HG02759 (cell line): ENCODE results near the gene SYK.
"Not testable (repeated sequence)": the region's sequence is repeated elsewhere in the genome, so short reads cannot be mapped to it uniquely, and the experiment has no call there.

Experiments used
- ATAC-seq: cut with Tn5 transposase; IDR thresholded peaks from one replicate; pipeline ENCODE4 v1.9.1; 2021; ENCODE audit warnings: mild to moderate bottlenecking, moderate library complexity; ENCODE audit not compliant: unreplicated experiment

Gene SYK

DNA sequence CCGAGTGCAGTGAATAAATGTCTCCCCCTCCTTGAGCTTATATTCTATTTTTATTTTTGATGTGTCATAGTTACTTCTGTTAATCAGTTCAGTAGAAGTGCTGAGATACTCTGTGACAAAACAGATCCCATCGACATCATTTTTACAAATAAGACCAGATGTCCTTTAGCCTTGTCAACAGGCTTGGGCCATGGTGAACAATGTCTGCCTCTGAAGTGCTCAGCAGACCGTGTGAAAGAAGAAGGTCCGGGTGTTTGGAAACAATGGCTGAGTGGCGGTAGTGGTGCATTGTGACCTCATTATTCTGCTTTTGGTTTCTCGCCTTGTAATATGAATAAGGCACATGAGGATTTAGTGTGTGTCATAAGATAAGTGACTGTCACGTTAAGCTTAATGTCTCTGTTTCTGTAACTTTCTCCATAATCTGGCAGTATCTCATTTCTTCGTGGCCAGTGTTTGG, 71.2 kb downstream of the SYK start:
- ATAC-seq, result no peak

DNA sequence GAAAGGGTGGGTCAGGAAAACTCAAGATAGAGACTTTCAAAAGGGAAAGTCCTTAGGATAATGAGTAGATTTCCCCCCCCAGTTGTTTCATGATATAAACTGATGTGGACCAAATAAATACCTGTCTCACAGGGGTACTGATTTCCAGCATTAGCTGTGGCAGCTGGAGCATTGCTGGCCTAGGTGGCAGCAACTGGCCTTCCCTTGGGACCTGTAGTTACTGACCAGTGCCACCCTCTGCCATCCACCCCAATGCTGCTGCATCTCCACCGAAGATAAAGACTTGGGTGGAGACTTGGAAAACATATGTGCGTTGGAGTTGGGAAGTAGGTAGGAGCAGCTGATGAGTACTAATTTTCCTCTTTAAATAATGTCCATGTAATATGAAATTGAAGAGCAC, 71.8 kb downstream of the SYK start:
- ATAC-seq, result no peak

DNA sequence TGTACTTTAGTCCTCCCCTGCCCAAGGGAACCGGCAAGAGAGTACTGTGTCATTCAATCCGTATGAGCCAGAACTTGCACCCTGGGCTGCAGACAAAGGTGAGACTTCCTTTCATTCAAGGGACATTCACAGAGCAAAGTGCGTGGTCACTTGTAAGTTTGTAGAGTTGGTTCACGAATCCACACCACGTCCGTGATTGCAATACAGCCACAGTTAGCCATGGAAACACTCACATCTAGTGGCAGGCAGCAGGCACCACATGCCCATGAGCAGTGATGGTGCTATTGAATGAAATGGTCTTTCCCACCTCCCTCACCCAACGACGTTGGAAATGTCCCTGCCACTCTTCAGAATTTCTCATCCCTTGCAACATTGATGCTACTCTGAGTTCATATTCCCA, 72.6 kb downstream of the SYK start:
- ATAC-seq, result no peak

DNA sequence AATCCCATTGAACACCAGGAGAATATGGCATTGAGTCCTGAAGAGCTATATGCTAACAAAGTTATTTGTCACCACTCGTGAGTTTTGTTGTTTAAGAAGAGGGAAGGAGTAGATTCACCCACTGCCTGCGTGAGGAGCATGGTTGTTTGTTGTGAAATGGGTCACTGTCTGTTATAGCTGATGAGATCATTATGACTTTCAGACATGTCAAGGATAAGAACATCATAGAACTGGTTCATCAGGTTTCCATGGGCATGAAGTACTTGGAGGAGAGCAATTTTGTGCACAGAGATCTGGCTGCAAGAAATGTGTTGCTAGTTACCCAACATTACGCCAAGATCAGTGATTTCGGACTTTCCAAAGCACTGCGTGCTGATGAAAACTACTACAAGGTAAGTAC, 76.9 kb downstream of the SYK start:
- no peak for ATAC-seq

DNA sequence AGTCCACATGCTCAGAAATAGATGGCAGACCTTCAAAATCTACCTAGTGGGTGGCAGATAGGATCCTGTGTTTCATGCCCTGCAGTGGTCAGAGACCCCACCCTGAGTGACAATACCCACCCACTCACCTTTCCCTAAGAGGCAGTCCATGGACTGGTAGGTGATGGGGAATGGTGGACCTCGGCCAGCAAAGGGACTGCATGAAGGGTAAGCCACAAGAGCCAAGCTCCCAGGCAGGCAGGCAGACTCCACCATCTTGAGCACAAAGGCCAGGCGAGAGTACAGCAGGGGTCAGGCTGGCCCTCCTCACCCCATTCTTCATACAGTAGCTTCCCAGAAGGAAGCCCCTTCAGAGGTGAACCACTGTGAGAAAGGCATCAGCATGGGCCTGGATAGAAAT, 78.4 kb downstream of the SYK start:
- ATAC-seq, result no peak

DNA sequence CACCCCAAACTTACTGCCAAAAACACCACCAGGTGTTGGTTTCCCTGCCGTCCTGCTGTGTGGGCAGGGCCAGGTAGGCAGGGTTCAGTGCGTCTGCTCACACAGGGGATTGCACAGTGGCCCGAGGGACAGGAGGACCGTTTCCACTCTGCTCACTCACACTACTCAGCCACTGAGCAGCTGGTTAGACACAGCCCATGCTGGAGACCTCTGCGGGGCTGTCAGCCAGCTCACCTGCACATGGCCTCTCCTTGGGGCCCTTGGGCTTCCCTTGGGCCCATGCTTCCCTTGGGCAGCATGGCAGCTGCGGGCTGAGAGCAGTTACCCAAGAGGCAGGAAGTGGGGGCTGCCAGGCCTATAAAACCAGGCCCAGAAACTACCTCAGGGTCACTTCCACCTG, 79.0 kb downstream of the SYK start:
- ATAC-seq, result peak; percentile 44

DNA sequence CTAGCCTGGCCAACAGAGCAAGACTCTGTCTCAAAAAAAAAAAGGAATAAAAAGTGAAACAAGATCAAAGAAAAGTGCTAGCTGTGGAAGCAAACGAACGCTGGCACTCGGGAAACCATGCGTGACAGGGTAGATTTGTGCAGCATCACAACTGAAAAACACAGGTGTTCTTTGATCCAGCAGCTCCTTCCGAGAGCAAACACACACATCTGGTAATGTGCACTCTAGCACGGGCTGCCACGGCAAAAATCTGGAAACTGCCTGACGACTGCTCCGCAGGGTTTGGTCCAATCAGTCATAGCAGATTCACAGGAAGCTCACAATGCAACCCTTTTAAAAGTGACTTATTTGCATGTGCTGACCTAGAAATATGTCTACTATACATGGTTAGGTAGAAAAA, 80.0 kb downstream of the SYK start:
- ATAC-seq, result peak; percentile 75

DNA sequence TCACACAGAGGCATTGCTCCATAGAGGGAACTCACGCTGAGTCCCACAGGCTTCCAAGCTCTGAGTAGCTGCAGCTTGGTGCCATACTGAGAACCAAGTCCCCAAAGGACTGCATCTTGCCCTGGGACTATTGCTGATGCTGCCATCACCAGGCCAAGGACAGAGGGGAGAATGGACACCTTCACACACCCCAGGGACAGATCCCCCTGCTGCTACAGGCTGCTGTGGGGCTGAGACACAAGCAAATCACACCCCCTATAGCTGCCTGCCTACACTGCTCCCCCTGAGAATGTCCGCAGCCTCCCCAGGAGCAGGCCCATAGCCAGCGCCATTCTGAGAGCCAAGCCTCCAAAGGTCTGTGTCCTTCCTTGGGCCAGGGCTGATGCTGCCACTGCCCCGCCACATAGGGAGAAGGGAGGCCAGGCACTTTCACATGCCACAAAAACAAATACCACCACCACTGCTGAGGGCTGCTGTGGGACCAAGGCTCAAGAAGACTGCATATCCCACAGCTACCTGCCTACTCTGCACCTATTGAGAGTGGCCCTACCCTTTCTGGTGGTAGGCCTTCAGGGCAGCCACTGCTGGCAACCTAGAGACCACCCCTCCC, 81.5 kb downstream of the SYK start:
- no peak for ATAC-seq

DNA sequence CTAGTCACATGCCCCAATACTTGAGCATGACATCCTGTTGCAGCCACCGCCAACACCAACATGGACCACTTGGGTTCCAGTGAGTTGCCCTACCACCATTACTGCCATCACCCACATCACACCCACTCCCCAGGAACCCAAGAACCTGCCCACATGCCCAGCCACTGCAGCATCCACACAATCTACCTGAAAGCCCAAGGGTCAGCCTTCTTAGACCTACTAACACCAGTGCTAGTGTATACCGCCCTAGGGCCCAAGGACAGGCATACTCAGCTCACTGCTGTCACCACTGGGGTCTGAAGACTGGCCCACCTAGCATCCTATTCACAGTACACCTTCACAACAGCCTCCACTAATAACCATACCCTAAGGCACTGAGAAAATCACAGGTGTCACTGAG, 82.0 kb downstream of the SYK start:
- ATAC-seq, result no peak

DNA sequence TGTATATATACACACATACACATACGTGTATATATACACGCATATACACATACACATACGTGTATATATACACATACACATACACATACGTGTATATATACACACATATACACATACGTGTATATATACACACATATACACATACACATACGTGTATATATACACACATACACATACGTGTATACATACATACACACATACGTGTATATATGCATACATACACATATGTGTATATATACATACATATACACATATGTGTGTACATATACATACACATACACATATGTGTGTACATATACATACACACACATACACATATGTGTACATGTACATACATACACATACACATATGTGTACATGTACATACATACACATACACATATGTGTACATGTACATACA, 82.6 kb downstream of the SYK start:
- ATAC-seq, result no peak

DNA sequence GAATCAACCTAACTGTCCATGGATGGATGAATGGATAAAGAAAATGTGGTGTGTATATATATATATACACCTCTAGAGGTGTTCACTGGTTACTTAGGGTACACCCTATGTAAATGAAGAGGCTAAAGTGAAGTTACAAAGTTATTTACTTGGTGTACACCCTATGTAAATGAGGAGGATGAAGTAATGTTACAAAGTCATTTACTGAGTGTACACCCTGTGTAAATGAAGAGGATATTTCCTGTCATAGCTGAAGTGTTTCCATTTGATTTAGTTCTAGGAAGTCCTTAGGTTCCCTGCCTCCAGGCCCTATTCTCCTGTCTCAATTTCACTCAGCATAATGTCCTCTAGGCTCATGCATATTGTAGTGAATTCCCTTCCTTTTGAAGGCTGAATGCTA, 85.2 kb downstream of the SYK start:
- not testable (repeated sequence) for ATAC-seq

DNA sequence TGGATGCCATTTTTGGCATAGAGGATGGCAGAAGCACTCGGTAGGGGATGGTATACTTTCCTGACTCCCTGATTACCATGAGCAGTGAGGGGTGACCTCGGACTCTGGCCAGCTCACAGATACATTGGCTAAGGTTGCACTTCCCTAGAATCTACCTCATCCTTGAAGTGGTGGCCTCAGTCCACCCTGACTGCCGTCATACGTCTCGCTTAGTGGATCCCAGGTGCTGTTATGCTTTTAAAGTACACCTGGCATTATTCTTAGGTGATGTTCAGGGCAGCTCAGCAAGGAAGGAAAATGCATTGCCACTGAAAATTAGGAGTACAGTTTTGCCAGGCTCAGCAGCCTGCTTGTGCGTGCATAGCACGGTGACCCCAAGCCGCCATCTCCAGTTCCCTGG, 87.3 kb downstream of the SYK start:
- no peak for ATAC-seq

DNA sequence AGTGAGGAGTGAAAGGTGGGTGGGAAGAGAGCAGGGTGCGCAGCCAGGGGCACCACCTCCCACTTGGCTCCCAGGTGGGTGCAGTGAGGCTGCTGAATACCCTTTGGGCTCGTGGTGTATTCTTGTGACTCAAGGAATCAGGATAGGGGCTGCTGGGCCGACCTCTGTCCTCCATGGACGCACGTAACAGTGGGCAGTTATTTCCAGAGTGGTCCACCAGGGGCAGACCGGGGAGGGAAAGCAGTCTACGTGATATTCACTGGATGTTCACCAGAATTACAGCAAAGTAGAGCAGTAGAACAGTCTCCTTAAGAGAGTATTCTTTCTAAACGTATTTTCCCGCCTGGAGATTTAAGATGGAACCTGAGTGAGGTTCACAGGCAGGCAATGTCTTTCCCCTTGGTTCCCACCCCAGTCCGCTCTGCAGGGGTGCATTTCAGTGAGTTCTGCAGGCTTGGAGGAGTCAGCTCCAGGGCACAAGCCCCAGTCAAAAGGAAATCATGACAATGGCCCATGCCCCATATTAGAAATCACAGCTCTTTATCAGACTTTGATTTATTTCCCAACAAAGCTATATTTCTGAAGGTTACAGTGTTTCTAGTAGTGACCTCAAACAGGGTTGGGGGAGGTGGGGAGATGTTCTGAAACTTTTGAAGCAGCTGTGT, 88.7 kb downstream of the SYK start:
- ATAC-seq, result no peak

DNA sequence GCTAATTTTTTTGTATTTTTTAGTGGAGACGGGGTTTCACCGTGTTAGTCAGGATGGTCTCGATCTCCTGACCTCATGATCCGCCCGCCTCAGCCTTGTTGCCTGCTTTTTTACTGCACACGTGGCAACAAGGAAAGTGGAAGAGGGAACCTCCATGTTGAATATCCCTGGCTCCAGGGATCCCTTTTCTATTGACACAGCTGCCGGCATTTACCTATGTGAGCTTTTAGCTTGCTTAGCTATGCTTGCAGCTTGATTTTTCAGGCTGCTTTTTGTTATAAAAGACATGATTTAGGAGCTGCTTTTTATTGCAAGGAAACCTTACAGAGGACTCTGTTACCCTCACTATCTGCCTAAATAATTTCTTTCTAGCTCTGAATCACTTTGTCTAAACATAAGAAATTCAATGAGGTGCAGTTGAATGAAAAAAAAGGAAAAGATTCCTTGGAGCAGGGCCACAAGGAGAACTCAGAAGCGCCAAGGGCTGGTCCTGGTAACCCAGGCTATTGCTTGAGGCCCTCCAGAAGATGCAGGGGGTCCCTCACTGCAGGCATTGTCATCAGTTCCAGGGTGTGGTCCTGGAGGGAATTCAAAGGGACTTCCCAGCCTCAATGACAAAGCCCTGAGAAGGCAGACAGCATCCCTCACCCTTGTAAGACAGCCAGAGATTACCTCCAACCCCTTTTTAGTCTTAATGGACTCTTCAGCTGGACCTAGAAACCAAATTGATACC, 89.9 kb downstream of the SYK start:
- no peak for ATAC-seq

DNA sequence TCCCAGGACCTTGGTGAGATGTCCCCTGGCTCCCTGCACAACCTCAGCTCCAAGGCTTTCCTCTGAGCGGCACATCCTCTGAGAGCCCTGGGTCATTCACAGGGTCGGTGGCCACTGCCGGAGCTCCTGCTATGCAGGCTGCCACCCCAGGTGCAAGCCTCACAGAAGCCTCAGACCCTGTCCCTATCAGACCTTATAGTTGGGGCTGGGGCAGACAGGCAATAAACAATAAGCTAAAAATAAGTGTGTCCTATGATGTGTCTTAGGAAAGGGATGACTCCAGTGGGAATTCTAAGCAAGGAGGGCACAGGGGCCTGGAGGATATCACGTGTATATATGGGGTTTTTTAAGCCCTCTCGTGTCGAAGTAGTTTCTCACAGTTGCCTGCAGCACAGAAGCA, 91.3 kb downstream of the SYK start:
- no peak for ATAC-seq

DNA sequence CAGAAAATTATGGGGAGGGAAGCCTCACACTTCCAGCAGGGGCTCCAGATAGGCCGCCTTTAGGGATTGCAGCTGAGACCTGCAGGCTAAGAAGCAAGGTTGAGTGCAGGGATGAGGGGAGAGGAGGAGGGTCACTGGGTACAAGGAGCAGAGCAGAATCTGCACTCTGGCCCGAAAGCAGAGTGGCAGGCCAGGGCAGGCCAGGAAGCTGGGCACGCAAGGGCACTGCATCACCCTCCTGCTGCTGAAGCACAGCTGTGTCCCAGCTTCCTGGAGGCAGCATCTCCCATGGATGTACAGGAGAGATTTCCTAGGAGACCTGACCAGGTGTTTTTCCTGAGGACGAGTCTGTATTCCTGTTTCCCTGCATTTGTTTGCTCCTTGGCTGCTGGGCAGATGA, 92.1 kb downstream of the SYK start:
- no peak for ATAC-seq

DNA sequence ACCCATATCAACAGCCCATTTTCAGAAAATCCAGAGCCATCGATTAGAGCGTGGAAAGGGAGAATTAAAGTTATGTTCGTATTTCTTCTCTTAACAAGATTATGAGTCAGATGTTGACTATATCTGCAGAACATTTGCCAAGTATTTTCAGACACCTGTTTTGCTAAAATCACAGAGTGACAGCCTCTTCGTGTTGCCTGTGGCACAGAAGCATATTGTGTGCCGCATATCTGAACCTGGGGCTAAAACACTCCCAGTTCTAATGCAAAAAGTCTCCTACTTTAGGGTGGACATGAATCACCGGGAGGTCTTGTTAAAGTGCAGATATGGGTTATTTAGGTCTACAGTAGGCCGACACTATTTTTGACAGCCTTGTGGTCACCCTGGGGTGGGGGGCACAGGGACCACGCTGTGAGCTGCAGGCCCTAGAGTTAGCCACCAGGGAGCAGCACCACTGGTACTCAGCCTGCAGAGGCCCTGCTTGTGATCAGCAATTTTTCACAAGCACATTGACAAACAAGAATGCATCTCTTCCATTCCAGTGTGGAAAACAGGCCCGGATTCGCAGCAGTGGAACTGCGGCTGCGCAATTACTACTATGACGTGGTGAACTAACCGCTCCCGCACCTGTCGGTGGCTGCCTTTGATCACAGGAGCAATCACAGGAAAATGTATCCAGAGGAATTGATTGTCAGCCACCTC, 93.5 kb downstream of the SYK start:
- no peak for ATAC-seq

DNA sequence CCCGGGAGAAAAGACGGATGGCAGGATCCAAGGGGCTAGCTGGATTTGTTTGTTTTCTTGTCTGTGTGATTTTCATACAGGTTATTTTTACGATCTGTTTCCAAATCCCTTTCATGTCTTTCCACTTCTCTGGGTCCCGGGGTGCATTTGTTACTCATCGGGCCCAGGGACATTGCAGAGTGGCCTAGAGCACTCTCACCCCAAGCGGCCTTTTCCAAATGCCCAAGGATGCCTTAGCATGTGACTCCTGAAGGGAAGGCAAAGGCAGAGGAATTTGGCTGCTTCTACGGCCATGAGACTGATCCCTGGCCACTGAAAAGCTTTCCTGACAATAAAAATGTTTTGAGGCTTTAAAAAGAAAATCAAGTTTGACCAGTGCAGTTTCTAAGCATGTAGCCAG, 94.2 kb downstream of the SYK start:
- ATAC-seq, result no peak

DNA sequence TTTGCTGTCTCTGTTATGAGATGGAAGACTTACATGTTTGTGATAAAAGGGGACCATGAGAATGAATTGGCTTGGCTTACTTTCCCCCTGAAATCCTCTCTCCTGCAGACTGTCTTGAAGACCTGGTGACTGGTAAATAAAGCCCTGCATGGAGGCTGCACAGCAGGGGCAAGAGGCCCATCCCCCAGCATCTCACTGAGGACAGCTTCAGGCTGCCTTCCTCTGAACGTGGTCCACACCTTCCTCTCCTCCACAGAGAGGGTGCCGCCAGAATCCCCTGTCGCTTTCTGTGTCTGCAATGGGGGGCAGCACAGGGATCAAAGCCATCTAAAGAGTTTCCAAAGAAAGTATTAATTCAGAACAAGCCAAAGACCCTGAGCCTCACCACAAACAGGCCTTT, 94.6 kb downstream of the SYK start:
- ATAC-seq, result no peak

DNA sequence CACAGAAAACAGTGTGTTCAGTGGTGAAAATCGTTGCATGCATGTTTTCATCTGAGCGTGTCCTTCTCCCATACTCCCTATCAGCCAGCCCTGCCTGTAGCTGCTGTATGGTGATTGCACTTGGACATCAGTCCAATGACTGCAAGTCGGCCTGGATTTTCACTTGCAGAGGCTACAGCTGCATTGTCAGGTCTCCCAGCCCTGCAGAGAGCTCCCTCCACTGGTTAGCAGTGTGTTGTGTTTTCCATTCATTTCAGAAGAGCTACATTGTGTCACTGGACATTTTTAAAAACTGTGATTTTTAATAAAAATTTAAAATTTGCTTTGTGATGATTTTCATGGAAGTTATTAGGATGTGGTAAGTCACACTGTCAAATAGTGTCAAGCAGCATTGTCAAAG, 96.6 kb downstream of the SYK start:
- no peak for ATAC-seq

DNA sequence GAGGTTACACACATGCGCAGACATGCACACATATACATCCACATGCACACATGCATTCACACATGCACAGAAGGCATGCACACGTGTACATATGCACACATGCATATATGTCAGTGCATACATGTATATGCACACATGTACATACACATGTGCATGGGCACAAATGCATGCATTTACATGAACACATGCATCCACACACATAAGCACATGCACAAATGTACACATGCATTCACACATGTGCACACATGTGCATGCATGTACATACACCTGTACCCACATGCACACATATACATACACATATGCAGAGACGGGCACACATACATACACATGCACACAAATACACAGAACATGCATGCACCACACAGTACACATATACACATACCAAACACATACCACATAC, 97.7 kb downstream of the SYK start:
- ATAC-seq, result no peak

DNA sequence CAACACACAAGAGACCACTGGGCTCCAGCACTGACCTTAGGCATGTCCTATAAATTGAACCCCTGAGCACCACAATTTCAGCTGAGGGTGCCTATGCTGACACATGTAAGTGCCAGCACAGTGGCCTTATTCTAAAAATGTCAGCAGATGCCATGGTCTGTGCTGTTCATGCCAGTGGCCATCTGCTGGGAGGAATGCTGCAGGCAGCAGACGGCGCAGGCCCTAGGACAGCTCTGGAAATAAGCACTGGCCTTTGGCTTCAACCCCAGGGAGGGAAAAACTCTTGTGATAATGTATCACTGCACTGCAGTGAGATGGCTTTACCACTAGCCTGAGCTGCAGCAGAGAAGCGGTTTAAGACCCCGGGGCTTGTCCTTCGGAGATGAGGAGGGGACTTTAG, 98.5 kb downstream of the SYK start:
- ATAC-seq, result no peak
